HG03103 (cell line): ENCODE data around the gene ATOSB.
A peak's percentile ranks its signal among the peaks of the same experiment; 100 is the strongest.
"Not testable (repeated sequence)": the region's sequence is repeated elsewhere in the genome, so short reads cannot be mapped to it uniquely, and the experiment has no call there.

ENCODE experiments used
- ATAC-seq: cut with Tn5 transposase; IDR thresholded peaks from one replicate; pipeline ENCODE4 v1.9.1; 2021; ENCODE audit warnings: low read depth; ENCODE audit not compliant: unreplicated experiment

Gene ATOSB

GRCh38 chr9:35115680-35116538 lies at the start of gene ATOSB:
TSS of gene ATOSB (minus strand) at chr9:35115862. CDS start at chr9:35108274, 7,588 bp downstream.
- ATAC-seq, result peak; percentile 46

- no peak for ATAC-seq
These were observed 49.0 kb upstream of the ATOSB start for GRCh38 chr9:35164711-35165110.

- ATAC-seq, result no peak
These were observed 47.8 kb upstream of the ATOSB start for GRCh38 chr9:35163413-35163812.

GRCh38 chr9:35162605-35163315 lies 47.1 kb upstream of the ATOSB start:
- no peak for ATAC-seq

- ATAC-seq, result peak; percentile 45
These were observed 46.3 kb upstream of the ATOSB start, which contains the start of gene UNC13B for GRCh38 chr9:35161713-35162604. TSS of gene UNC13B (plus strand) at chr9:35162009. CDS start at chr9:35162284, 275 bp downstream.

- ATAC-seq, result no peak
These were observed 43.0 kb upstream of the ATOSB start for GRCh38 chr9:35158501-35159280.

- ATAC-seq, result not testable (repeated sequence)
These were observed 42.2 kb upstream of the ATOSB start for GRCh38 chr9:35157836-35158235.

- no peak for ATAC-seq
These were observed 41.1 kb upstream of the ATOSB start for GRCh38 chr9:35156781-35157180.

GRCh38 chr9:35152926-35153325 lies 37.3 kb upstream of the ATOSB start:
- no peak for ATAC-seq

GRCh38 chr9:35147941-35148563 lies 32.4 kb upstream of the ATOSB start:
- not testable (repeated sequence) for ATAC-seq

GRCh38 chr9:35142037-35142436 lies 26.4 kb upstream of the ATOSB start:
- no peak for ATAC-seq

GRCh38 chr9:35140093-35140492 lies 24.4 kb upstream of the ATOSB start:
- no peak for ATAC-seq

GRCh38 chr9:35136866-35137265 lies 21.2 kb upstream of the ATOSB start:
- no peak for ATAC-seq

GRCh38 chr9:35135988-35136387 lies 20.3 kb upstream of the ATOSB start:
- no peak for ATAC-seq

- ATAC-seq, result no peak
These were observed 19.3 kb upstream of the ATOSB start for GRCh38 chr9:35134920-35135319.

- ATAC-seq, result peak; percentile 34
These were observed 1.4 kb upstream of the ATOSB start for GRCh38 chr9:35116898-35117551.

- no peak for ATAC-seq
These were observed 856 bp upstream of the ATOSB start for GRCh38 chr9:35116539-35116897.

GRCh38 chr9:35114840-35115628 lies 628 bp downstream of the ATOSB start:
- ATAC-seq, result no peak
